Astrocyte (in vitro differentiated cells and primary cell): ENCODE measurements around the gene NDUFB6.
"Not testable (repeated sequence)": the region's sequence is repeated elsewhere in the genome, so short reads cannot be mapped to it uniquely, and the experiment has no call there.

Experiments used
- EZH2 ChIP-seq: IDR thresholded peaks from 2 replicates; pipeline ENCODE4 v1.6.1; 2012; ENCODE audit warnings: mild to moderate bottlenecking, low read length, inconsistent platforms; ENCODE audit not compliant: insufficient read depth
- TF ChIP-seq, protein P1 (sequence below): IDR thresholded peaks from 2 replicates; pipeline ENCODE4 v1.5.1; 2011; ENCODE audit warnings: low read depth, mild to moderate bottlenecking, inconsistent platforms, low read length, moderate library complexity; ENCODE audit not compliant: insufficient read depth

DNA sequence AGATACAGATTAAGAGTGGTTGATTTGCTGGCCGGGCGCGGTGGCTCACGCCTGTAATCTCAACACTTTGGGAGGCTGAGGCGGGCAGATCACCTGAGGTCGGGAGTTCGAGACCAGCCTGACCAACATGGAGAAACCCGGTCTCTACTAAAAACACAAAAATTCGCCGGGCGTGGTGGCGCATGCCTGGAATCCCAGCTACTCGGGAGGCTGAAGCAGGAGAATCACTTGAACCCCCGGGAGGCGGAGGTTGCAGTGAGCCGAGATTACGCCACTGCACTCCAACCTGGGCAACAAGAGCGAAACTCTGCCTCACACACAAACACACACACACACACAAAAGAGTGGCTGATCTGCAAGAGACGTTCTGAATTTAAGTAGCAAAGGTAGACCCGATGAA, 24.7 kb downstream of the NDUFB6 start:
- TF ChIP-seq, protein P1, sequence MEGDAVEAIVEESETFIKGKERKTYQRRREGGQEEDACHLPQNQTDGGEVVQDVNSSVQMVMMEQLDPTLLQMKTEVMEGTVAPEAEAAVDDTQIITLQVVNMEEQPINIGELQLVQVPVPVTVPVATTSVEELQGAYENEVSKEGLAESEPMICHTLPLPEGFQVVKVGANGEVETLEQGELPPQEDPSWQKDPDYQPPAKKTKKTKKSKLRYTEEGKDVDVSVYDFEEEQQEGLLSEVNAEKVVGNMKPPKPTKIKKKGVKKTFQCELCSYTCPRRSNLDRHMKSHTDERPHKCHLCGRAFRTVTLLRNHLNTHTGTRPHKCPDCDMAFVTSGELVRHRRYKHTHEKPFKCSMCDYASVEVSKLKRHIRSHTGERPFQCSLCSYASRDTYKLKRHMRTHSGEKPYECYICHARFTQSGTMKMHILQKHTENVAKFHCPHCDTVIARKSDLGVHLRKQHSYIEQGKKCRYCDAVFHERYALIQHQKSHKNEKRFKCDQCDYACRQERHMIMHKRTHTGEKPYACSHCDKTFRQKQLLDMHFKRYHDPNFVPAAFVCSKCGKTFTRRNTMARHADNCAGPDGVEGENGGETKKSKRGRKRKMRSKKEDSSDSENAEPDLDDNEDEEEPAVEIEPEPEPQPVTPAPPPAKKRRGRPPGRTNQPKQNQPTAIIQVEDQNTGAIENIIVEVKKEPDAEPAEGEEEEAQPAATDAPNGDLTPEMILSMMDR = not testable (repeated sequence)
- TF ChIP-seq EZH2 = not testable (repeated sequence)
